Stimulated activated CD8-positive, alpha-beta memory T cell treated with anti-CD3 and anti-CD28 coated beads, Interleukin-2, amount 100 ng/mL, for 1 hour (primary cell): Measurements from ENCODE around the gene SMIM30.

Experiments used
- DNase-seq, 2 donors: peaks; one replicate each; pipeline ENCODE4 v3.0.0-alpha.2; 2020; ENCODE audit warnings: low read depth in 2 of 2

The SMIM30 gene

DNA sequence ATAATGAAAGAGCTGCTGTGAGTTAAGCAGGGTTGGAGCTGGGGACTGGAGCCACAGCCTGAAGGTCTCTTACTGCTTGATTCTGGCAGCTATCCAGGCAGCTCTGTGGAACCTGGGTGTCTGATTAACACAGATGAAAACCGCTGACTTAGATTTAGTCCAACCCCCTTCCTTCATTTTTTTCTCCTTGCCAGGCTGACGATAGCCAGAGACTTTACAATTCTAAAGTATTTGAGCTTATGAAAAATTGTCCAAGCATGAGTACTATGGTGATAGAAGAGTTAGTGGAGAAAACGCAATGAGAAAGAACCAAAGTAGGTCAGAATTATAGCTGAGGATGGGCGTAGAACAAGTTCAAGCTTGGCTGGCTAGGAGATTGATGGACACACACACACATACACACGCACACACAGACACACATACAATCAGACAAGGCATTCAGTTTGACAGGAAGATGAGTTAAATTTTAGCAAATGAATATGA, 18.2 kb downstream of the SMIM30 start:
- DNase-seq: no peak

DNA sequence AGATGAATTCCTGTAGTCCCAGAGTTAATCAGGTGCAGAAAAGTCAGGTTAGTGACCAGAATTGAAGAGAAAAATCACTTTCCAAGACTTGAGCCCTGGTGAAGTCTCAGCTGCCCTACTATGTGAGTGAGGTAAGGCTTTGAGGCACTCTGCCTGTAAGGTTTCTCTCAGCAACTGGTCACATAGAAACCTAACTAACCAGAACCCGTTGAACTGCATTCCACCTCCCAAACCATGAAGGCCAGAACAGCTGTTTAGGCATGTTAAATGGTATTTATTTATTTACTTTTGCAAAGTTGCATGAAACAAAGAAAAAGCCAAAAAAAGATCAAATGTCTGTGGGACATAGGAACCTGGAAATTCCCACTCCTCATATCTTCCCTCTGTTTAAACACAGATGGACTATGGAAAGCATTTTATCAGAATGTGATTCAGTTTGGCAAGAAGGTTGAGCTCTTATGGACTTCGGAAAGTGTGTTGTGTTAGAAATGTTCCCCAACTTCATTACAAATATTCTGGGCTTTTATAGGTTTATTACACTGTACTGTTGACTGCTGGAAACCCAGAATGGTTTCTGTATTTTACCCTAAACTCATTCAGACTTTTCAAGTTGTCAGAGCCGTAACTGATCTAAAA, 19.0 kb downstream of the SMIM30 start:
- no peak for DNase-seq

- DNase-seq: no peak
Measured at GRCh38 chr7:113094517-113095249, 23.7 kb downstream of the SMIM30 start.

GRCh38 chr7:113093561-113093960, 24.8 kb downstream of the SMIM30 start:
- DNase-seq: no peak

GRCh38 chr7:113092762-113093161, 25.6 kb downstream of the SMIM30 start:
- no peak for DNase-seq

DNA sequence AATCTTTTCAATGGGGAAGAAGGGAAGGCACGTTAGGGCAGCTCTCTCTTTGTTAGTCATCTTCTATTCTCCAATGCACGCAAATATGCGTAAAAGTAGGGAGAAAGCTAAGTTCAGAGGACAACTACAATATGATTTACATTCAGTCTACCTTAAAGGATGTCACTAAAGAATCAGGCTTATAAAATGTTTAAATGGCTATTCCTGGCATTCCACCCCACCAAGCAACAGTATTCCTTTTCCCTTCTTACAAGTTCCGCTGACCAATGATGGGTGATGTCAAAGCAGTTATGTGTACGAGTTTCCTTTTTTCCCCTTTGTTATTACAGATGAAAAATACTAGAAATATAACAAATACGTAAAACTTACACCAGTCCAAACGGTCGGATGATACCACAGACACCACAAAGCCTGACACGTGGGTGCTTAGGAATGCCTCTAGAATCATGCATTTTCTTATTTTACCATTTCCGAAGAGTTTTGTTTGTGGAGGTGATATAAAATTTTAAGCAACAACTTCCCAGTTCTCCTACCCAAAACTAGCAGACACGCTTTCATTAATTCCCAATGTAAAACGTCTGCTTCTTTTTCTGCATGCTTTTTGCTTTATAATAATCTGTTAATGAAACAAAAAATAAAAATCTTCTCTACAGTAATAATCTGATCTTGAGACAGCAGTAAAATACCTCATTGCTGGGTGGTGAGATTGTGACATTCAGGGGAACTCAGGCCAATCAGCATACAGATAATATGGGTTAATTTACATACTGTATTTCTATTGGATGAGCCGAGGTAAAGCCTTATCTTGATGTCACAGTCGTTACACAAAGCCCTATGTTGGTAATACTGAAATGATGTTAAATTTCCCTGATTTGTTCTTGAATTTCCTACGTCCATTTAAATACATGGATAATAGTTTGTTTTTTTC, 31.0 kb downstream of the SMIM30 start:
- no peak for DNase-seq

- no peak for DNase-seq
Measured at GRCh38 chr7:113086431-113086888, 31.9 kb downstream of the SMIM30 start, which contains the start of gene GPR85. Gene GPR85 (minus strand): TSS chr7:113086827. CDS start chr7:113084721, 2,106 bp downstream.

- no peak for DNase-seq
Measured at GRCh38 chr7:113085781-113086390, 32.5 kb downstream of the SMIM30 start.

DNA sequence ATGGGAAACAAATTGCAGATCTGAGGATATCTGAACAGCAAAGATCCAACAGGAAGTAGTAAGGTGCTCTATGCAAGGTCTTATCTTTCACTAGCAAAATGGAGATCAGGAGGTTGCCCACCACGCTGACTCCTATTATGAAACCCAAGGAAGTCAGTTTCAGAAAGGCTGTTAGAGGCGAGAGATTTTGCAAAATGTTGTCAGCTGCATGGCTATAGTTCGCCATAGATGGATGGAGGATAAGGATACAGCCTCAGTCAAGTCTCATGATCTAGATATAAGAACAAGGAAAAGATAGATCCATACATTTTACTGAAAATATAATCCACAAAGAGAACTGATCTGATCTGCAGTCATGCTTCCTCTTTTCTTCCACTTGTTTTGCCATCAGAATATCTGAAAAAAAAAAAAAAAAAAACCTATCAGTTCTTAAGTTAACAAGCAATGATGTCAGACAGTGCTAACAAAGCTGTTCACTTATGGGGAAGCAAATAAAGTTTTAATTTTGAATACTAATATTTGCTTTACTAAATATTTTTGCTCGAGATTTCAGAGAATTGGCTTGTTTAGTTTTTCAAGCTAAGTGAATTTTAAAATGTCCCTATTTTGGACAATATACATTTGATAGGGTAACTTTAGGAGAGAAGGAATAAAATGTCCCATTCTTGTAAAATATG, 33.7 kb downstream of the SMIM30 start:
- DNase-seq: no peak

DNA sequence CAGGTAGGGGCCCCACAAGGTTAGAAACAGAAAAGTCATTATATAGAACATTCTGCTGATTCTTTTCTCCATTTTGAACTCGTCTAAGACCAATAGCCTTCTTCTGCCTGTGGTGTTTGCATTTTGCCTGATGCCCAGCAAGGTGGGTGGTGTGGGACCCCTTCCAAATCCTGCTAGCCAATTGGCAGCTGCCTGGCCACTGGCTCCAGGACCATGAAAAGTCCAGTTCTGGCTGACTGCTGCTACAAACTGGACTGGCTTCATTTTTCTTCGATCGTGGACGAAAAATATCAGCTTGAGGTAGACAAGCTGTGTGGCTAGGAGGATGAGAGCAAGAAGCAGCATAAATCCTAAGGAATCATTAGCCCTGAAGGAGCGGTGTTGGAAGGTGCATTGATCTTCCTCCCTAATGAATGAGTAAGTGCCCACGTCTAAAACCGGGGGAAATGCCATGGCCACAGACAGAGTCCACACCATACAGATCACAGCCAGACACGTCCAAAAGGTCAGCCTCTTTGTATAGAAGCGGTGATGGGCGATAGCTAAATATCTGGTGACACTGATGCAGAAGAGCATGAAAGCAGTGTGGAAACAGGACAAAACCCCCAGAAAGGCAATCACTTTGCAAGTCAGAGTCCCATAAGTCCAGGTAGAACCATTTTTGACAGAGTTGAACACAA, 34.4 kb downstream of the SMIM30 start:
- no peak for DNase-seq

GRCh38 chr7:113083132-113083815, 35.1 kb downstream of the SMIM30 start:
- no peak for DNase-seq

- DNase-seq: no peak
Measured at GRCh38 chr7:113078331-113078730, 40.0 kb downstream of the SMIM30 start.

DNA sequence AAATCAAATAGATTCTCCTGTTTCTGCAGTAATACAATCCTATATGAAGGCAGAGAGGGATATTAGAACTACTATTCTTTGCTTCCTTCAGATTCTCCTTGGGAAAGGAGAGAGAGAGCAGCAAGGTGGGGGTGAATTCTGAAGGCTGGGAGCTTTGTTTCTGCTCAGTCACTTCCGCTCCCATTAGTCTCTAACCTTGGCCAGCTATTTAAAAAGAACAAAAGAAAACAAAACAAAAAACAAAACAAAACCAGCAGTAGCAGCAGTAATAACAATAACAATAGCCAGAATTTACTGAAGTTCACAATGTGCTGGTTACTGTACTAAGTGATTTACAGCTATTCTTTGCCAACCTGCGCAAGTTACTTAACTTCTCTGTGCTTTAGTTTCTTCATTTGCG, 41.7 kb downstream of the SMIM30 start:
- DNase-seq: no peak

DNA sequence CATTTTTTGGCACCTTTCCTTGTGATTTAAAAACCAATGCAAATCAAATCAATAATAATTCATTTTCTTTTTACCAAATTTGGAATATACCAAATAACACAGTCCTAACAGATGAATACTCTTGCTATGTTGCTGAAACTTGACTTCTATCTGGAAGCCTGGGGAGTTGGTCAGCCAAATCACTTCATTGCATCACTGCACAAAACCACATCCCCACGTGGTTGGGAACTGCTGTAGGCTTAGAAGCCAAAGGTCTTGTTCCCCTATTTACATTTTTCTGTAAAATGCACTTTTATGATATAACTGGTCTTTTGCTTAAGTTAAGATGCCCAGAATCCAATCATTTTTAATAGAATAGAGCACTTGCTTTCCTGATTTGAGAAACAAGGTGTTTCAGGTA, 46.9 kb downstream of the SMIM30 start:
- no peak for DNase-seq
